22Rv1 (cell line): Measurements from ENCODE around the gene MTIF2.

Source experiments
- H3K27ac ChIP-seq: fragments of 450-650 bp; 2 replicates; pipeline ENCODE4 v1.5.1; 2017
- ZFX ChIP-seq: fragments of 450-650 bp; IDR thresholded peaks from 2 replicates; pipeline ENCODE4 v1.6.1; 2017; ENCODE audit warnings: antibody characterized with exemption, borderline replicate concordance
- TF ChIP-seq, protein P1 (sequence below): fragments of 450-650 bp; IDR thresholded peaks from 2 replicates; pipeline ENCODE4 v1.5.1; 2017; ENCODE audit warnings: mild to moderate bottlenecking

The MTIF2 gene, protein sequence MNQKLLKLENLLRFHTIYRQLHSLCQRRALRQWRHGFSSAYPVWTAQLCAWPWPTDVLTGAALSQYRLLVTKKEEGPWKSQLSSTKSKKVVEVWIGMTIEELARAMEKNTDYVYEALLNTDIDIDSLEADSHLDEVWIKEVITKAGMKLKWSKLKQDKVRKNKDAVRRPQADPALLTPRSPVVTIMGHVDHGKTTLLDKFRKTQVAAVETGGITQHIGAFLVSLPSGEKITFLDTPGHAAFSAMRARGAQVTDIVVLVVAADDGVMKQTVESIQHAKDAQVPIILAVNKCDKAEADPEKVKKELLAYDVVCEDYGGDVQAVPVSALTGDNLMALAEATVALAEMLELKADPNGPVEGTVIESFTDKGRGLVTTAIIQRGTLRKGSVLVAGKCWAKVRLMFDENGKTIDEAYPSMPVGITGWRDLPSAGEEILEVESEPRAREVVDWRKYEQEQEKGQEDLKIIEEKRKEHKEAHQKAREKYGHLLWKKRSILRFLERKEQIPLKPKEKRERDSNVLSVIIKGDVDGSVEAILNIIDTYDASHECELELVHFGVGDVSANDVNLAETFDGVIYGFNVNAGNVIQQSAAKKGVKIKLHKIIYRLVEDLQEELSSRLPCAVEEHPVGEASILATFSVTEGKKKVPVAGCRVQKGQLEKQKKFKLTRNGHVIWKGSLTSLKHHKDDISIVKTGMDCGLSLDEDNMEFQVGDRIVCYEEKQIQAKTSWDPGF

GRCh38 chr2:55268907-55269644 is at the start of gene MTIF2:
Gene MTIF2, minus strand, starts transcription at chr2:55269231. Its CDS starts 5,373 bp downstream, at chr2:55263858.
- no peak for TF ChIP-seq ZFX
- TF ChIP-seq, protein P1, sequence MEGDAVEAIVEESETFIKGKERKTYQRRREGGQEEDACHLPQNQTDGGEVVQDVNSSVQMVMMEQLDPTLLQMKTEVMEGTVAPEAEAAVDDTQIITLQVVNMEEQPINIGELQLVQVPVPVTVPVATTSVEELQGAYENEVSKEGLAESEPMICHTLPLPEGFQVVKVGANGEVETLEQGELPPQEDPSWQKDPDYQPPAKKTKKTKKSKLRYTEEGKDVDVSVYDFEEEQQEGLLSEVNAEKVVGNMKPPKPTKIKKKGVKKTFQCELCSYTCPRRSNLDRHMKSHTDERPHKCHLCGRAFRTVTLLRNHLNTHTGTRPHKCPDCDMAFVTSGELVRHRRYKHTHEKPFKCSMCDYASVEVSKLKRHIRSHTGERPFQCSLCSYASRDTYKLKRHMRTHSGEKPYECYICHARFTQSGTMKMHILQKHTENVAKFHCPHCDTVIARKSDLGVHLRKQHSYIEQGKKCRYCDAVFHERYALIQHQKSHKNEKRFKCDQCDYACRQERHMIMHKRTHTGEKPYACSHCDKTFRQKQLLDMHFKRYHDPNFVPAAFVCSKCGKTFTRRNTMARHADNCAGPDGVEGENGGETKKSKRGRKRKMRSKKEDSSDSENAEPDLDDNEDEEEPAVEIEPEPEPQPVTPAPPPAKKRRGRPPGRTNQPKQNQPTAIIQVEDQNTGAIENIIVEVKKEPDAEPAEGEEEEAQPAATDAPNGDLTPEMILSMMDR, result no peak
- peak within 1 kb of the TSS; percentile 87 for H3K27ac ChIP-seq

- H3K27ac ChIP-seq, result no peak overlapping the region
- TF ChIP-seq, protein P1, result no peak
- no peak for TF ChIP-seq ZFX
Measured at GRCh38 chr2:55314985-55315384, 46.0 kb upstream of the MTIF2 start.

- TF ChIP-seq, protein P1, result no peak
- no peak for TF ChIP-seq ZFX
- no peak overlapping the region for H3K27ac ChIP-seq
Measured at GRCh38 chr2:55311444-55311870, 42.4 kb upstream of the MTIF2 start.

- TF ChIP-seq, protein P1, result no peak
- no peak for TF ChIP-seq ZFX
- no peak overlapping the region for H3K27ac ChIP-seq
Measured at GRCh38 chr2:55309446-55309845, 40.4 kb upstream of the MTIF2 start.

DNA sequence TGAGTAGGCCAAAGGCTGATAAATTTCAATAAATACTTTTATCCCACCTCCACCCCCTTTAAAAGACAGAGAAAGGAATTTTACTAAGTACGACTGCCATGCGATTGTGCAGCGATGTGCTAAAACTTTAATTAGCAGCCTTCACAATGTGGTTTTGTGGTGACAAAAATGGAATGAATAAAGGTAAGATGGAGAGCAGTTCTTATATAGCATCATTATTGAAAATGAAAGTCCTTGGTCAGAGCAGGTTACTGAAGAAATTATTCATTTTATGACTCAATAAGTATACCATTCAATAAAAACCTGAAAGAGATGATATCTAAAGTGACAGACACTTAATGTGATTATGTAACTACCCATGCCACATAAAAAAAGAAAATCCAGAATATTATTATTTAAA is 33.2 kb upstream of the MTIF2 start:
- no peak for TF ChIP-seq ZFX
- TF ChIP-seq, protein P1, result no peak
- H3K27ac ChIP-seq, result no peak overlapping the region

- H3K27ac ChIP-seq, result no peak overlapping the region
- no peak for TF ChIP-seq ZFX
- TF ChIP-seq, protein P1, result no peak
Measured at GRCh38 chr2:55301277-55301676, 32.2 kb upstream of the MTIF2 start.
